Mucosa of descending colon (tissue), 3 donors: ENCODE results near the gene AHRR. TPM values are rescaled to one million over a fixed set of nuclear protein-coding genes. Genes with fewer than 3 reads are reported as not detected.

Experiments used
- ATAC-seq: fragments of 200-7000 bp; cut with Tn5 transposase; one replicate; pipeline ENCODE4 v1.9.1; 2020; ENCODE audit warnings: mild to moderate bottlenecking, moderate library complexity
- DNase-seq, 3 donors: peaks; one replicate each; pipeline ENCODE4 v3.0.0-alpha.2; 2020
- H3K36me3 ChIP-seq: fragments of 200-600 bp; one replicate; pipeline ENCODE4 v1.8.0; 2021; ENCODE audit warnings: low read depth, mild to moderate bottlenecking
- H3K4me1 ChIP-seq: fragments of 200-600 bp; one replicate; pipeline ENCODE4 v1.8.0; 2021; ENCODE audit warnings: low read depth, mild to moderate bottlenecking
- H3K4me3 ChIP-seq: fragments of 200-600 bp; one replicate; pipeline ENCODE4 v1.8.0; 2021; ENCODE audit warnings: mild to moderate bottlenecking
- H3K9me3 ChIP-seq: fragments of 200-600 bp; one replicate; pipeline ENCODE4 v1.8.0; 2021; ENCODE audit warnings: mild to moderate bottlenecking
- CTCF ChIP-seq: fragments of 200-600 bp; IDR thresholded peaks from one replicate; pipeline ENCODE4 v1.8.0; 2022; ENCODE audit warnings: antibody characterized with exemption, mild to moderate bottlenecking
- intact Hi-C, 2 donors: fragments of 100-400 bp; cut with DNase I in 1 of 2; cut with micrococcal nuclease in 1 of 2; formaldehyde crosslinking; loops; one replicate each; pipeline versions ENCODE4 v1.11.0 to v1.11.1; 2022; cut with DNase I, micrococcal nuclease
- total RNA-seq, 3 donors: library from RNA; stranded (reverse); fragmentation: NEBNext Ultra II Directional in 2 of 3; extraction: Animal tissue kit (Norgen Biotek cat#: 25700) in 2 of 3; gene quantifications; one replicate each; pipeline versions ENCODE4 v1.2.1 to v1.2.4, GENCODE V29; 2021 to 2023
- donor health status: DM: no; HTN: no; CAD: no; lungs with moderate emphysema.
- donor health status: DM: no; HTN: no; CAD: no.
- donor health status: DM: no; HTN: yes; CAD: no.

AHRR gene
- total RNA-seq, 3 donors from 2014 or later: 2.0 to 3.2 (median 2.3) TPM

- ATAC-seq: no peak
- intact Hi-C loops: no loop called here
Measured at GRCh38 chr5:432928-433791, 111.6 kb downstream of the AHRR start.

GRCh38 chr5:433836-434235 lies 112.3 kb downstream of the AHRR start:
- no peaks in the 10 kb centered on the region for H3K36me3 ChIP-seq
- H3K4me1 ChIP-seq: peaks cover 22% of the 10 kb centered on the region
- intact Hi-C loops: no loop called here
- ATAC-seq (no peak), DNase-seq (no peak)
- TF ChIP-seq CTCF: no peak
- H3K9me3 ChIP-seq: no peaks in the 10 kb centered on the region
- no peak overlapping the region for H3K4me3 ChIP-seq

More at GRCh38 chr5:432928-433791, 111.6 kb downstream of the AHRR start:
- Histone ChIP-seq H3K4me3 (no peak overlapping the region), H3K4me1 (peaks cover 22% of the 10 kb centered on the region), H3K36me3 (no peaks in the 10 kb centered on the region), H3K9me3 (no peaks in the 10 kb centered on the region)
- no peak for TF ChIP-seq CTCF
- peak in 1 of 3 donors; percentile 1 for DNase-seq

GRCh38 chr5:434443-435146 lies 113.1 kb downstream of the AHRR start:
- Histone ChIP-seq H3K4me3 (no peak overlapping the region), H3K4me1 (peaks cover 17% of the 10 kb centered on the region), H3K9me3 (no peaks in the 10 kb centered on the region), H3K36me3 (no peaks in the 10 kb centered on the region)
- TF ChIP-seq CTCF: no peak
- intact Hi-C loops: no loop called here
- DNase-seq: peak in 1 of 3 donors; percentile 46
- ATAC-seq: no peak

GRCh38 chr5:435156-435790 lies 113.8 kb downstream of the AHRR start:
- Histone ChIP-seq H3K4me1 (peaks cover 12% of the 10 kb centered on the region), H3K4me3 (no peak overlapping the region), H3K9me3 (no peaks in the 10 kb centered on the region), H3K36me3 (no peaks in the 10 kb centered on the region)
- ATAC-seq (no peak), DNase-seq (peak in 1 of 3 donors; percentile 31)
- intact Hi-C loops: no loop called here
- no peak for TF ChIP-seq CTCF

- DNase-seq: peak in 2 of 3 donors; percentile 38 to 46
Measured at GRCh38 chr5:435961-436640, 114.6 kb downstream of the AHRR start.

More at GRCh38 chr5:435961-436640, 114.6 kb downstream of the AHRR start:
- peak; percentile 61 for ATAC-seq
- intact Hi-C loops: no loop called here
- H3K4me1 ChIP-seq: peaks cover 3% of the 10 kb centered on the region
- no peaks in the 10 kb centered on the region for H3K36me3 ChIP-seq
- TF ChIP-seq CTCF: no peak
- H3K9me3 ChIP-seq: no peaks in the 10 kb centered on the region
- H3K4me3 ChIP-seq: no peak overlapping the region
